ENCODE data around the gene TMEM244.
"Not testable (repeated sequence)": the region's sequence is repeated elsewhere in the genome, so short reads cannot be mapped to it uniquely, and the experiment has no call there.

TMEM244 gene

DNA sequence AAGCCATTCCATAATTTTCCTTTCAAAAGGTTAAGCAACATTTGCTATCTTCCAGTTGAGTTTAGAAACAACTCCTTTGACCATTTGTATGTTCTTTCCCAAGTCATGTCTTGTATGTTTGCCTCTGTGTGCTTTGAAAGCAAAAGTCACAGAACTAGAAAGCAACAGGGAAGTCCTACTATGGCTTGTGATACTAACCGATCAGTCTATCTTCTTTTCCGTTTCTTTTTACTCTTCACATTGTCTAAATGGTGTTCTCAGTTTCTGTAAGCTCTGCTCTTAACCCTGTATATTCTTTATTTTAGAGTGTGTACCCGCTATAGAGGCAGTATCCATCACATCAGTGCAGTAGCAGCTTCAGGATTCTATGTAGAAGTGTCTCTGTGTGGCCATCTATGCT, 32.9 kb downstream of the TMEM244 start:
- no peak overlapping the region for H3K4me3 ChIP-seq (ENCODE audit: low read depth in 1 of 5, low read length in 5 of 5)
- no peak overlapping the region for H3K27ac ChIP-seq (ENCODE audit: low read depth, low read length)
- H3K27me3 ChIP-seq (ENCODE audit: control insufficient read depth in 5 of 5, insufficient read depth in 4 of 5, low read length in 5 of 5) = no peaks in the 10 kb centered on the region
- H3K4me1 ChIP-seq (ENCODE audit: control insufficient read depth in 5 of 5, insufficient read depth in 5 of 5, low read length in 5 of 5) = no peaks in the 10 kb centered on the region
- no peaks in the 10 kb centered on the region for H3K36me3 ChIP-seq (ENCODE audit: control insufficient read depth in 5 of 5, insufficient read depth in 5 of 5, low read length in 5 of 5)
- H3K9me3 ChIP-seq (ENCODE audit: control insufficient read depth in 5 of 5, low read length in 5 of 5) = no peaks in the 10 kb centered on the region
- H3K9ac ChIP-seq (ENCODE audit: low read length in 5 of 5) = no peak overlapping the region

DNA sequence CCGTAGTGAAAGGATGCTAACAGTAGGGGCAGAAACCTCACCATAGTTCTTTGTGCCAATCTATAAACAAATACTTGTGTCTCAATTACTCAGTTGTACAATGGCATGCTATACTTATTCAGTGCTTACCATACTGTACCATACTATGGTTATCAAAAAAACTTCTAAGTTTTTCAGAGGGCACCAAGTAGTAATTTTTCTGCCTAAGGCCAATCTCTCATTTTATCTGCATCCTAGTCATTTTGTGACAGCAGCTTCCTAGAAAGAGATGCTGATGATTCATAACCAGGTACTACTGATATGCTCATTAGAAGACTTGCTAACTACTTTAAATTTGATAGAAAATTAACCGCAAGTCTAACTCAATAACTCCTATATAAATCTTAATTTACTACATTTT, 42.9 kb downstream of the TMEM244 start:
- H3K4me1 ChIP-seq (ENCODE audit: control insufficient read depth in 5 of 5, insufficient read depth in 5 of 5, low read length in 5 of 5) = no peaks in the 10 kb centered on the region
- no peaks in the 10 kb centered on the region for H3K36me3 ChIP-seq (ENCODE audit: control insufficient read depth in 5 of 5, insufficient read depth in 5 of 5, low read length in 5 of 5)
- no peaks in the 10 kb centered on the region for H3K27me3 ChIP-seq (ENCODE audit: control insufficient read depth in 5 of 5, insufficient read depth in 4 of 5, low read length in 5 of 5)
- no peaks in the 10 kb centered on the region for H3K9me3 ChIP-seq (ENCODE audit: control insufficient read depth in 5 of 5, low read length in 5 of 5)
- H3K27ac ChIP-seq (ENCODE audit: low read depth, low read length) = no peak overlapping the region
- no peak overlapping the region for H3K4me3 ChIP-seq (ENCODE audit: low read depth in 1 of 5, low read length in 5 of 5)
- no peak overlapping the region for H3K9ac ChIP-seq (ENCODE audit: low read length in 5 of 5)

DNA sequence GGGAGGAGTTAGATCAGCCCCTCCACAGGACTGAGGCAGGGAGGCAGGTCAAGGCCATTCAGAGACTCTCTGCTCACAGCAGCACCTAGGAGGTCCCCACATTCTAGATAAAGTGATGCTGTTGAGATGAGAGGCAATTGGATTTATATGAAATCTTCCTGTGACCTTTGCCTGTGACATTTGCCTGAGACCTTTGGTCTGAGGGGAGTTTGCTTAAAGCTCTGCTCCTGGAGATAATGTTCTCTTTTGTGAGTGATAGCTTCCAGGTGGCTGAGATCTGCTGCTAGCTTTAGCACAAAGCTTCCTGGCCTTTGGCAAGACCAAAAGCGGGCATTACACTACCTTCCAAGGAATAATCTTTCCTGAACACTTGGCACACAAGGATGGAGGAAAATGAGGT, 43.3 kb downstream of the TMEM244 start:
- Histone ChIP-seq H3K36me3 (ENCODE audit: control insufficient read depth in 5 of 5, insufficient read depth in 5 of 5, low read length in 5 of 5) (no peaks in the 10 kb centered on the region), H3K4me3 (ENCODE audit: low read depth in 1 of 5, low read length in 5 of 5) (no peak overlapping the region), H3K9me3 (ENCODE audit: control insufficient read depth in 5 of 5, low read length in 5 of 5) (no peaks in the 10 kb centered on the region), H3K4me1 (ENCODE audit: control insufficient read depth in 5 of 5, insufficient read depth in 5 of 5, low read length in 5 of 5) (no peaks in the 10 kb centered on the region), H3K27me3 (ENCODE audit: control insufficient read depth in 5 of 5, insufficient read depth in 4 of 5, low read length in 5 of 5) (no peaks in the 10 kb centered on the region), H3K9ac (ENCODE audit: low read length in 5 of 5) (no peak overlapping the region), H3K27ac (ENCODE audit: low read depth, low read length) (no peak overlapping the region)

DNA sequence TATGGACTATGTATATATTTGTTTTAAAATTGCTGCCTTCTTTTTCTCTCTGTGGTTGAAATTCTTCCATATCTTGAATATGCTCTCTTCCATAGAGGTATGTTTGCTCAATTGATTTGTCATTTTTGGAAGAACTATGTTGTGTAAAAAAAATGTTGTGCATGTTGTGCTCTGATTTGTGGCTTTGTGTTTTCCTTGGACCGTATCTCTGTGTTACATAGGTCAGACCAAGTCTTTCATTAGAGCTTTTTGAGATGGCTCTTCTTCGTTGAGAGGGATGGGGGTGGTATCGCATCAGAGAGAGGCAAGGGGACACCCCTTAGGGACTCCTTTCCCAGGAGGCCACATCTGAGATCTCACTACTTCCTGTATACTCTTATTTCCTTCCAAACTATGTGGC, 43.8 kb downstream of the TMEM244 start:
- Histone ChIP-seq H3K4me1 (ENCODE audit: control insufficient read depth in 5 of 5, insufficient read depth in 5 of 5, low read length in 5 of 5) (no peaks in the 10 kb centered on the region), H3K27me3 (ENCODE audit: control insufficient read depth in 5 of 5, insufficient read depth in 4 of 5, low read length in 5 of 5) (no peaks in the 10 kb centered on the region), H3K27ac (ENCODE audit: low read depth, low read length) (no peak overlapping the region), H3K4me3 (ENCODE audit: low read depth in 1 of 5, low read length in 5 of 5) (no peak overlapping the region), H3K9me3 (ENCODE audit: control insufficient read depth in 5 of 5, low read length in 5 of 5) (no peaks in the 10 kb centered on the region), H3K9ac (ENCODE audit: low read length in 5 of 5) (no peak overlapping the region), H3K36me3 (ENCODE audit: control insufficient read depth in 5 of 5, insufficient read depth in 5 of 5, low read length in 5 of 5) (no peaks in the 10 kb centered on the region)

DNA sequence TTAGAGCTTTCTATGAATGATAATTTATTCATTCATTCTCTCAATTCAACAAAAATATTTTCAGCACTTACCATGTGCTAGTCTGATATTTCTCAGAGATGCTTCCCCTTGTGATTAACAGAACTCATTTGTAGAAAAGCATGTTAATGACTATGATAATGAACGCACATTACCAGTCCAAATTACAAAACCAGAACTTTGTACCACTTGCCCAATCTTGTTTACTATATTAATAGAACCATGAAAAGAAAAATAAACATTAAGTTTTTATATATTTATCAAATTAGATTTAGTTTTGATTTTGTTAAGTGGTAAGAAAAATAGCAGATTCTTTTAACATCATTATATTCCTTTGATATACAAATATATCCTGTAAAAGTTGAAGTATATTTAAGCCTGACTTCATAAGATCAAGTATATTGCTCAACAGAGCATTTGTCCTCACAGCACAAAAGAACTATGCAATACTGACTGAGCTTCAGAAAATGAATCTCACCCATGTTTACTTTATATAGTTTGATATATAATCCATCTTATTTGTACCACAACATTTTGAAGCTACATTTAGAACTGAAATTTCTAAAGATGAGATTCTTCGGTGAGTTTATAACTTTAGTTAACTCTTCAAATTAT, 48.9 kb downstream of the TMEM244 start:
- H3K4me1 ChIP-seq (ENCODE audit: control insufficient read depth in 5 of 5, insufficient read depth in 5 of 5, low read length in 5 of 5) = no peaks in the 10 kb centered on the region
- no peaks in the 10 kb centered on the region for H3K9me3 ChIP-seq (ENCODE audit: control insufficient read depth in 5 of 5, low read length in 5 of 5)
- H3K27ac ChIP-seq (ENCODE audit: low read depth, low read length) = no peak overlapping the region
- no peaks in the 10 kb centered on the region for H3K27me3 ChIP-seq (ENCODE audit: control insufficient read depth in 5 of 5, insufficient read depth in 4 of 5, low read length in 5 of 5)
- H3K36me3 ChIP-seq (ENCODE audit: control insufficient read depth in 5 of 5, insufficient read depth in 5 of 5, low read length in 5 of 5) = no peaks in the 10 kb centered on the region
- H3K9ac ChIP-seq (ENCODE audit: low read length in 5 of 5) = no peak overlapping the region
- H3K4me3 ChIP-seq (ENCODE audit: low read depth in 1 of 5, low read length in 5 of 5) = no peak overlapping the region

DNA sequence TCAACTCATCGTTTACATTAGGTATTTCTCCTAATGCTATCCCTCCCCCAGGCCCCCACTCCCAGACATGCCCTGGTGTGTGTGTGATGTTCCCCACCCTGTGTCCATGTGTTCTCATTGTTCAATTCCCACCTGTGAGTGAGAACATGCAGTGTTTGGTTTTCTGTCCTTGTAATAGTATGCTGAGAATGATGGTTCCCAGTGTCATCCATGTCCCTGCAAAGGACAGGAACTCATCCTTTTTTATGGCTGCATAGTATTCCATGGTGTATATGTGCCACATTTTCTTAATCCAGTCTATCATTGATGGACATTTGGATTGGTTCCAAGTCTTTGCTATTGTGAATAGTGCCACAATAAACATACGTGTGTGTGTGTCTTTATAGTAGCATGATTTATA, 54.0 kb downstream of the TMEM244 start:
- not testable (repeated sequence) for H3K36me3 ChIP-seq (ENCODE audit: control insufficient read depth in 5 of 5, insufficient read depth in 5 of 5, low read length in 5 of 5); H3K9me3 ChIP-seq (ENCODE audit: control insufficient read depth in 5 of 5, low read length in 5 of 5); H3K27me3 ChIP-seq (ENCODE audit: control insufficient read depth in 5 of 5, insufficient read depth in 4 of 5, low read length in 5 of 5); H3K4me3 ChIP-seq (ENCODE audit: low read depth in 1 of 5, low read length in 5 of 5); H3K9ac ChIP-seq (ENCODE audit: low read length in 5 of 5); H3K4me1 ChIP-seq (ENCODE audit: control insufficient read depth in 5 of 5, insufficient read depth in 5 of 5, low read length in 5 of 5); H3K27ac ChIP-seq (ENCODE audit: low read depth, low read length)

DNA sequence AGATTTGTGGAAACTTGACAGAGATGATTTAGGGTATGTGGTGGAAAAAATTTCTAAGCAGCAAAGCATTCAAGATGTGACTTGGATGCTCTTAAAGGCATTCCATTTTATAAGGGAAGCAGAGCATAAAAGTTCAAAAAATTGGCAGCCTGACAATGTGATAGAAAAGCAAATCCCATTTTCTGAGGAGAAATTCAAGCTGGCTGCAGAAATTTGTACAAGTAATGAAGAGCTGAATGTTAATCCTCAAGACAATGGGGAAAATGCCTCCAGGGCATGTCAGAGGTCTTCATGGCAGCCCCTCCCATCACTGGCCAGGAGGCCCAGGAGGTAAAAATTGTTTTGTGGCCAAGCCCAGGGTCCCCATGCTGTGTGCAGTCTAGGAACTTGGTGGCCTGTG, 58.2 kb downstream of the TMEM244 start:
- H3K36me3 ChIP-seq (ENCODE audit: control insufficient read depth in 5 of 5, insufficient read depth in 5 of 5, low read length in 5 of 5); H3K4me1 ChIP-seq (ENCODE audit: control insufficient read depth in 5 of 5, insufficient read depth in 5 of 5, low read length in 5 of 5); H3K4me3 ChIP-seq (ENCODE audit: low read depth in 1 of 5, low read length in 5 of 5); H3K9me3 ChIP-seq (ENCODE audit: control insufficient read depth in 5 of 5, low read length in 5 of 5); H3K9ac ChIP-seq (ENCODE audit: low read length in 5 of 5); H3K27me3 ChIP-seq (ENCODE audit: control insufficient read depth in 5 of 5, insufficient read depth in 4 of 5, low read length in 5 of 5); H3K27ac ChIP-seq (ENCODE audit: low read depth, low read length): not testable (repeated sequence)

DNA sequence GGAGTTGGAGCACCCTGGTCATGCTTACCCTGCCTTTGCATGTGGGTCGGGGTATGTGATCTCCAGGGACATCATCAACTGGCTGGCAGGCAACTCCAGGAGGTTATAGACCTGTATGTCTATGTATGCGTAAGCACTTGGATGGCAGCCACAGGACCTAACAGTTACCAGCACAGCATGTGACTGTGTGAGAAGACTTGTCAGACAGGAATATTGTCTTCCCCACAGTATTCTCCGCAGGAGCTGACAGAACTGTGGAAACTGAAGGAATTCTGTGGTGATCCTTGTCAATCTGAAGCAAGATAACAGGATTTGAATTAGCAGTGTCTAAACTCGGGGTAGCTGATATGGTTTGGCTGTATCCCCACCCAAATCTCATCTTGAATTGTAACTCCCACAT, 59.2 kb downstream of the TMEM244 start:
- H3K4me3 ChIP-seq (ENCODE audit: low read depth in 1 of 5, low read length in 5 of 5) = no peak overlapping the region
- H3K9ac ChIP-seq (ENCODE audit: low read length in 5 of 5) = no peak overlapping the region
- no peaks in the 10 kb centered on the region for H3K27me3 ChIP-seq (ENCODE audit: control insufficient read depth in 5 of 5, insufficient read depth in 4 of 5, low read length in 5 of 5)
- H3K27ac ChIP-seq (ENCODE audit: low read depth, low read length) = no peak overlapping the region
- no peaks in the 10 kb centered on the region for H3K36me3 ChIP-seq (ENCODE audit: control insufficient read depth in 5 of 5, insufficient read depth in 5 of 5, low read length in 5 of 5)
- H3K9me3 ChIP-seq (ENCODE audit: control insufficient read depth in 5 of 5, low read length in 5 of 5) = no peaks in the 10 kb centered on the region
- no peaks in the 10 kb centered on the region for H3K4me1 ChIP-seq (ENCODE audit: control insufficient read depth in 5 of 5, insufficient read depth in 5 of 5, low read length in 5 of 5)

DNA sequence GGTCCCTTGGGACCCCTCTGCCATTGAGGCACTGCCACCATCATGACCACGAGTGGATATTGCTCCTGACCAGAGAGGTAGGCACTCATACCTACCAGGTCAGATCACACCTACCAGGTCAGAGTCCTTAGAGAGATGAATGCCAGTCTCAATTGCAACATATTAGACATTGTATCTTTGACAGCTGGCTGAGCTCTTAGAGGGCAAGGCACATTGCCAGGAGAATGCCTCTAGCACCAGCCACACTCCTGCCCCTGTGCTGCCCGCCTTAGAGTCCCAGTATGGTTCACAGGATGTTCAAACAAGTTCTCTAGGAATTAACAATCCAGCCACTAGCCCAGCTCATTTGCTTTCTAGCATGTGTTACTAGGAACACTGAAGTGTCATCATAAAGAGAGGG, 65.9 kb downstream of the TMEM244 start:
- Histone ChIP-seq H3K9me3 (ENCODE audit: control insufficient read depth in 5 of 5, low read length in 5 of 5) (no peaks in the 10 kb centered on the region), H3K36me3 (ENCODE audit: control insufficient read depth in 5 of 5, insufficient read depth in 5 of 5, low read length in 5 of 5) (no peaks in the 10 kb centered on the region), H3K9ac (ENCODE audit: low read length in 5 of 5) (no peak overlapping the region), H3K4me1 (ENCODE audit: control insufficient read depth in 5 of 5, insufficient read depth in 5 of 5, low read length in 5 of 5) (no peaks in the 10 kb centered on the region), H3K4me3 (ENCODE audit: low read depth in 1 of 5, low read length in 5 of 5) (no peak overlapping the region), H3K27ac (ENCODE audit: low read depth, low read length) (no peak overlapping the region), H3K27me3 (ENCODE audit: control insufficient read depth in 5 of 5, insufficient read depth in 4 of 5, low read length in 5 of 5) (no peaks in the 10 kb centered on the region)

DNA sequence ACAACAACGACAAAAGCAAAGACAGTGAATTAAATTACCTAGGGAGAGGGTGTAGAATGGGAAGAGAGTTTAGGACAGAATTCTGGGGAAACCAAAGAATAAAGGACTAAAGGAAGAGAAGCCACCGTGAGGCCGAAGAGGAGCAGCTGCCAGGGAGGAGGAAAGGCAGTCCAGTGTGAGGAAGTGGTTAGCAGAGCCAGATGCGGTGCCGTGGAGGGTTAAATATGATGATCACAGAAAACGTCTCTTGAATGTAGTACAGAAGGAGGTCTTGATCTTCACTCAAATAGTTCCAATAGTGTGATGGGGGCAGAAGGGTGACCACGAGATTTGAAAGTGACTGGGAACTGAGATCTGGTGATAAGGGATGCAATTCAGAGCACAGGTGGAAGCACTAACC, 67.7 kb downstream of the TMEM244 start:
- Histone ChIP-seq H3K4me1 (ENCODE audit: control insufficient read depth in 5 of 5, insufficient read depth in 5 of 5, low read length in 5 of 5) (no peaks in the 10 kb centered on the region), H3K9me3 (ENCODE audit: control insufficient read depth in 5 of 5, low read length in 5 of 5) (no peaks in the 10 kb centered on the region)

DNA sequence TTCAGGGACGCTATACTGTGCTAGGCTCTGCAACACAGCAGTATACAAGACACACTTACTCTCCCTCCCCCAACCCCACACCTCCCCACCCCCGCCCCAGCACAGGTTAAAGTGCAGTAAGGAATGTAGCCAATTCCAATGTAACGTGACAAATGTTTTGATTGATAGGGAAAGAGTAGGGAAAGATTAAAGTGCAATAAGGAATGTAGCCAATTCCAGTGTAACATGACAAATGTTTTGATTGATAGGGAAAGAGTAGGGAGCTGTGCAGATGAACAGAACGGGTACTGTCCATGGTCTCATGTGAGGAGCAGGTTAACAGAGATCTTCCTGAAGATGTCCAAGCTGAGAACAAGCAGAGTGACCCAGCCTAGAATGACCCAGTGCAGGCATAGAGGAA, 69.1 kb downstream of the TMEM244 start:
- Histone ChIP-seq H3K27ac (ENCODE audit: low read depth, low read length) (no peak overlapping the region), H3K4me3 (ENCODE audit: low read depth in 1 of 5, low read length in 5 of 5) (no peak overlapping the region), H3K36me3 (ENCODE audit: control insufficient read depth in 5 of 5, insufficient read depth in 5 of 5, low read length in 5 of 5) (no peaks in the 10 kb centered on the region), H3K9ac (ENCODE audit: low read length in 5 of 5) (no peak overlapping the region), H3K4me1 (ENCODE audit: control insufficient read depth in 5 of 5, insufficient read depth in 5 of 5, low read length in 5 of 5) (no peaks in the 10 kb centered on the region), H3K9me3 (ENCODE audit: control insufficient read depth in 5 of 5, low read length in 5 of 5) (no peaks in the 10 kb centered on the region), H3K27me3 (ENCODE audit: control insufficient read depth in 5 of 5, insufficient read depth in 4 of 5, low read length in 5 of 5) (no peaks in the 10 kb centered on the region)

More for the DNA sequence above, 67.7 kb downstream of the TMEM244 start:
- Histone ChIP-seq H3K36me3 (ENCODE audit: control insufficient read depth in 5 of 5, insufficient read depth in 5 of 5, low read length in 5 of 5) (no peaks in the 10 kb centered on the region), H3K27me3 (ENCODE audit: control insufficient read depth in 5 of 5, insufficient read depth in 4 of 5, low read length in 5 of 5) (no peaks in the 10 kb centered on the region), H3K4me3 (ENCODE audit: low read depth in 1 of 5, low read length in 5 of 5) (no peak overlapping the region), H3K9ac (ENCODE audit: low read length in 5 of 5) (no peak overlapping the region), H3K27ac (ENCODE audit: low read depth, low read length) (no peak overlapping the region)
